H1 (cell line): ENCODE data around the gene MSI2. TPM values are rescaled to one million over a fixed set of nuclear protein-coding genes. Genes with fewer than 3 reads are reported as not detected.

Experiments
- BACH1 ChIP-seq: IDR thresholded peaks from 2 replicates; pipeline ENCODE4 v1.6.1; 2012; ENCODE audit warnings: low read length, improper control_type of control experiment
- BRCA1 ChIP-seq: IDR thresholded peaks from 2 replicates; pipeline ENCODE4 v1.6.1; 2012; ENCODE audit warnings: low read depth, low read length, improper control_type of control experiment
- GABPA ChIP-seq: IDR thresholded peaks from 2 replicates; pipeline ENCODE4 v1.6.1; 2011; ENCODE audit warnings: mild to moderate bottlenecking, low read length, moderate library complexity, borderline replicate concordance; ENCODE audit not compliant: insufficient read depth
- RBBP5 ChIP-seq: IDR thresholded peaks from 2 replicates; pipeline ENCODE4 v1.7.1; 2012; ENCODE audit warnings: low read depth, mild to moderate bottlenecking, inconsistent platforms, low read length, moderate library complexity, borderline replicate concordance
- polyA plus RNA-seq, 7 experiments: library from polyadenylated mRNA; depleted of rRNA in 3 of 7; stranded (reverse) in 5 of 7; unstranded in 2 of 7; fragments of >200 nt in 5 of 7; fragments of 200-250 nt in 2 of 7; gene quantifications; 1 replicate in 5 of 7; 2 replicates in 1 of 7; 4 replicates in 1 of 7; pipeline versions ENCODE4 v1.2.1 to v1.2.3, GENCODE V29; 2011 to 2013; ENCODE audit warnings: missing spikeins in 2 of 7, mixed read lengths in 2 of 7
- total RNA-seq: library from RNA; stranded (reverse); fragmentation: NEBNext Ultra II Directional; extraction: Animal tissue kit (Norgen Biotek cat#: 25700); gene quantifications from 2 replicates; pipeline ENCODE4 v1.2.1, GENCODE V29; 2021
- TF ChIP-seq, protein P1 (sequence below): fragments of 300-600 bp; sonication (generic); IDR thresholded peaks from 2 replicates; pipeline ENCODE4 v1.7.1; 2012; ENCODE audit warnings: low read length, moderate library complexity, mild to moderate bottlenecking, inconsistent platforms; ENCODE audit not compliant: insufficient replicate concordance

The MSI2 gene
- total and polyA plus RNA-seq, 2 of the 8 experiments (the other 6 are each of a cell fraction or from before 2014, with no cell fraction given) = 36.7 to 80.6 TPM

DNA sequence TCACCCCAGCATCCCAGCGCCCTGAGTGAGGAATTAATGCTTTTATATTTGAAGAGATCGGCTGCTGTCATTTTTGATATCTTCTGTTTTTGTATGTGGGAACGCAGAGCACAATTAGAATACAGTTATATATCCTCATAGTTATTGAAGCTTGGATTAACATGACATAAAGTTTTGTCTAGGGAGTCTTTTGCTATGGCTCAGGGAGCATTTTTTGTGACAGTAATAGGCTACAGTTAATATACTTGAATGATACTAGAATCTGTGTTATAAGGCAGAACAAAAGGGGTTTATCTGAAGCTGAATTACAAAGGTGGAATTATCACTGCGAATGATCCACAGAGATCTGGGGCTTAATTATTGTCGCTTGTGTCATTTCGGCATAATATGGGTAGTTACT, 239.4 kb downstream of the MSI2 start (continued):
- TF ChIP-seq, protein P1, sequence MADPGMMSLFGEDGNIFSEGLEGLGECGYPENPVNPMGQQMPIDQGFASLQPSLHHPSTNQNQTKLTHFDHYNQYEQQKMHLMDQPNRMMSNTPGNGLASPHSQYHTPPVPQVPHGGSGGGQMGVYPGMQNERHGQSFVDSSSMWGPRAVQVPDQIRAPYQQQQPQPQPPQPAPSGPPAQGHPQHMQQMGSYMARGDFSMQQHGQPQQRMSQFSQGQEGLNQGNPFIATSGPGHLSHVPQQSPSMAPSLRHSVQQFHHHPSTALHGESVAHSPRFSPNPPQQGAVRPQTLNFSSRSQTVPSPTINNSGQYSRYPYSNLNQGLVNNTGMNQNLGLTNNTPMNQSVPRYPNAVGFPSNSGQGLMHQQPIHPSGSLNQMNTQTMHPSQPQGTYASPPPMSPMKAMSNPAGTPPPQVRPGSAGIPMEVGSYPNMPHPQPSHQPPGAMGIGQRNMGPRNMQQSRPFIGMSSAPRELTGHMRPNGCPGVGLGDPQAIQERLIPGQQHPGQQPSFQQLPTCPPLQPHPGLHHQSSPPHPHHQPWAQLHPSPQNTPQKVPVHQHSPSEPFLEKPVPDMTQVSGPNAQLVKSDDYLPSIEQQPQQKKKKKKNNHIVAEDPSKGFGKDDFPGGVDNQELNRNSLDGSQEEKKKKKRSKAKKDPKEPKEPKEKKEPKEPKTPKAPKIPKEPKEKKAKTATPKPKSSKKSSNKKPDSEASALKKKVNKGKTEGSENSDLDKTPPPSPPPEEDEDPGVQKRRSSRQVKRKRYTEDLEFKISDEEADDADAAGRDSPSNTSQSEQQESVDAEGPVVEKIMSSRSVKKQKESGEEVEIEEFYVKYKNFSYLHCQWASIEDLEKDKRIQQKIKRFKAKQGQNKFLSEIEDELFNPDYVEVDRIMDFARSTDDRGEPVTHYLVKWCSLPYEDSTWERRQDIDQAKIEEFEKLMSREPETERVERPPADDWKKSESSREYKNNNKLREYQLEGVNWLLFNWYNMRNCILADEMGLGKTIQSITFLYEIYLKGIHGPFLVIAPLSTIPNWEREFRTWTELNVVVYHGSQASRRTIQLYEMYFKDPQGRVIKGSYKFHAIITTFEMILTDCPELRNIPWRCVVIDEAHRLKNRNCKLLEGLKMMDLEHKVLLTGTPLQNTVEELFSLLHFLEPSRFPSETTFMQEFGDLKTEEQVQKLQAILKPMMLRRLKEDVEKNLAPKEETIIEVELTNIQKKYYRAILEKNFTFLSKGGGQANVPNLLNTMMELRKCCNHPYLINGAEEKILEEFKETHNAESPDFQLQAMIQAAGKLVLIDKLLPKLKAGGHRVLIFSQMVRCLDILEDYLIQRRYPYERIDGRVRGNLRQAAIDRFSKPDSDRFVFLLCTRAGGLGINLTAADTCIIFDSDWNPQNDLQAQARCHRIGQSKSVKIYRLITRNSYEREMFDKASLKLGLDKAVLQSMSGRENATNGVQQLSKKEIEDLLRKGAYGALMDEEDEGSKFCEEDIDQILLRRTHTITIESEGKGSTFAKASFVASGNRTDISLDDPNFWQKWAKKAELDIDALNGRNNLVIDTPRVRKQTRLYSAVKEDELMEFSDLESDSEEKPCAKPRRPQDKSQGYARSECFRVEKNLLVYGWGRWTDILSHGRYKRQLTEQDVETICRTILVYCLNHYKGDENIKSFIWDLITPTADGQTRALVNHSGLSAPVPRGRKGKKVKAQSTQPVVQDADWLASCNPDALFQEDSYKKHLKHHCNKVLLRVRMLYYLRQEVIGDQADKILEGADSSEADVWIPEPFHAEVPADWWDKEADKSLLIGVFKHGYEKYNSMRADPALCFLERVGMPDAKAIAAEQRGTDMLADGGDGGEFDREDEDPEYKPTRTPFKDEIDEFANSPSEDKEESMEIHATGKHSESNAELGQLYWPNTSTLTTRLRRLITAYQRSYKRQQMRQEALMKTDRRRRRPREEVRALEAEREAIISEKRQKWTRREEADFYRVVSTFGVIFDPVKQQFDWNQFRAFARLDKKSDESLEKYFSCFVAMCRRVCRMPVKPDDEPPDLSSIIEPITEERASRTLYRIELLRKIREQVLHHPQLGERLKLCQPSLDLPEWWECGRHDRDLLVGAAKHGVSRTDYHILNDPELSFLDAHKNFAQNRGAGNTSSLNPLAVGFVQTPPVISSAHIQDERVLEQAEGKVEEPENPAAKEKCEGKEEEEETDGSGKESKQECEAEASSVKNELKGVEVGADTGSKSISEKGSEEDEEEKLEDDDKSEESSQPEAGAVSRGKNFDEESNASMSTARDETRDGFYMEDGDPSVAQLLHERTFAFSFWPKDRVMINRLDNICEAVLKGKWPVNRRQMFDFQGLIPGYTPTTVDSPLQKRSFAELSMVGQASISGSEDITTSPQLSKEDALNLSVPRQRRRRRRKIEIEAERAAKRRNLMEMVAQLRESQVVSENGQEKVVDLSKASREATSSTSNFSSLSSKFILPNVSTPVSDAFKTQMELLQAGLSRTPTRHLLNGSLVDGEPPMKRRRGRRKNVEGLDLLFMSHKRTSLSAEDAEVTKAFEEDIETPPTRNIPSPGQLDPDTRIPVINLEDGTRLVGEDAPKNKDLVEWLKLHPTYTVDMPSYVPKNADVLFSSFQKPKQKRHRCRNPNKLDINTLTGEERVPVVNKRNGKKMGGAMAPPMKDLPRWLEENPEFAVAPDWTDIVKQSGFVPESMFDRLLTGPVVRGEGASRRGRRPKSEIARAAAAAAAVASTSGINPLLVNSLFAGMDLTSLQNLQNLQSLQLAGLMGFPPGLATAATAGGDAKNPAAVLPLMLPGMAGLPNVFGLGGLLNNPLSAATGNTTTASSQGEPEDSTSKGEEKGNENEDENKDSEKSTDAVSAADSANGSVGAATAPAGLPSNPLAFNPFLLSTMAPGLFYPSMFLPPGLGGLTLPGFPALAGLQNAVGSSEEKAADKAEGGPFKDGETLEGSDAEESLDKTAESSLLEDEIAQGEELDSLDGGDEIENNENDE = no peak
- TF ChIP-seq BACH1 (no peak), BRCA1 (no peak), GABPA (no peak), RBBP5 (no peak)
